GM12878 (cell line): ENCODE data around the gene S1PR4. TPM values are rescaled to one million over a fixed set of nuclear protein-coding genes. Genes with fewer than 3 reads are reported as not detected.

Experiments used
- ATAC-seq: fragments of 200-7000 bp; cut with Tn5 transposase; 3 replicates; pipeline ENCODE4 v1.9.1; 2020; ENCODE audit warnings: mild to moderate bottlenecking, moderate library complexity
- BruUV-seq: library from RNA; stranded (reverse); fragments of 400-500 nt; replicated peaks from 2 replicates; lab custom pipeline; 2021; lab: Mats Ljungman, UMichigan
- CTCF ChIA-PET: fragments of 300-600 bp; sonication (Branson Sonifier 250); formaldehyde crosslinking; extraction: SDS; loops from one replicate; lab custom pipeline; 2021; ENCODE audit warnings: inconsistent platforms; lab: Yijun Ruan, JAX
- POLR2A ChIA-PET: fragments of 350-600 bp; formaldehyde crosslinking; extraction: SDS; loops from one replicate; lab custom pipeline; 2021; ENCODE audit warnings: inconsistent platforms; lab: Charles Lee
- RAD21 ChIA-PET: fragments of 300-600 bp; sonication (Branson Sonifier 250); formaldehyde crosslinking; loops from one replicate; lab custom pipeline; 2023; ENCODE audit warnings: antibody characterized with exemption; ENCODE audit not compliant: unreplicated experiment; lab: Charles Lee
- SMC1A ChIA-PET: fragments of 300-600 bp; sonication (Branson Sonifier 250); formaldehyde crosslinking; loops from one replicate; lab custom pipeline; 2023; ENCODE audit not compliant: unreplicated experiment, uncharacterized antibody; lab: Charles Lee
- DNase-seq: peaks from one replicate; pipeline ENCODE4 v3.0.0-alpha.2; 2011; ENCODE audit warnings: low read depth, low spot score
- FAIRE-seq: peaks from 3 replicates; lab custom pipeline; 2011; peaks lifted over from hg19 to GRCh38; lab: Jason Lieb, UNC
- H2AFZ ChIP-seq: 2 replicates; pipeline ENCODE4 v1.6.0; 2011; ENCODE audit warnings: low read depth, low read length, control low read depth; ENCODE audit not compliant: control insufficient read depth
- H3K27ac ChIP-seq: 2 replicates; pipeline ENCODE4 v1.5.1; 2011; ENCODE audit warnings: control low read depth; ENCODE audit not compliant: control insufficient read depth, insufficient read depth
- H3K27me3 ChIP-seq, 2 experiments: replicated peaks in 1 of 2; 2 replicates each; pipeline versions ENCODE4 v1.6.0 to v1.6.1; 2011; ENCODE audit warnings: low read length in 1 of 2; ENCODE audit not compliant: control insufficient read depth in 2 of 2, insufficient read depth in 2 of 2
- H3K36me3 ChIP-seq, 2 experiments: 2 replicates each; pipeline ENCODE4 v1.5.1; 2011; ENCODE audit warnings: low read length in 1 of 2; ENCODE audit not compliant: control insufficient read depth in 2 of 2, insufficient read depth in 2 of 2
- H3K4me1 ChIP-seq: 2 replicates; pipeline ENCODE4 v1.6.1; 2011; ENCODE audit warnings: mild to moderate bottlenecking, low read length, moderate library complexity, mixed read lengths; ENCODE audit not compliant: control insufficient read depth, insufficient read depth
- H3K4me2 ChIP-seq: 2 replicates; pipeline ENCODE4 v1.6.0; 2011; ENCODE audit warnings: control low read depth; ENCODE audit not compliant: control insufficient read depth, insufficient read depth
- H3K4me3 ChIP-seq: fragments of 200-600 bp; sonication (generic); 2 replicates; pipeline ENCODE4 v1.5.1; 2016
- H3K79me2 ChIP-seq: 2 replicates; pipeline ENCODE4 v1.6.0; 2011; ENCODE audit warnings: low read length; ENCODE audit not compliant: control insufficient read depth, insufficient read depth
- H3K9ac ChIP-seq: 2 replicates; pipeline ENCODE4 v1.8.0; 2011; ENCODE audit warnings: low read length, control low read depth, mixed read lengths; ENCODE audit not compliant: control insufficient read depth, insufficient read depth
- H3K9me3 ChIP-seq: replicated peaks from 3 replicates; pipeline ENCODE4 v1.5.1; 2011; ENCODE audit warnings: mild to moderate bottlenecking, low read length; ENCODE audit not compliant: control insufficient read depth, insufficient read depth
- H4K20me1 ChIP-seq: 2 replicates; pipeline ENCODE4 v1.6.0; 2011; ENCODE audit not compliant: control insufficient read depth, insufficient read depth
- EED ChIP-seq: sonication (generic); IDR thresholded peaks from 2 replicates; pipeline ENCODE4 v1.6.1; 2016; ENCODE audit warnings: antibody characterized with exemption, low read depth
- RCOR1 ChIP-seq: conservative IDR thresholded peaks from 2 replicates; pipeline ENCODE4 v1.6.1; 2012; ENCODE audit warnings: low read depth, low read length, improper control_type of control experiment
- YY1 ChIP-seq: IDR thresholded peaks from 2 replicates; pipeline ENCODE4 v1.6.1; 2011; ENCODE audit warnings: low read depth, mild to moderate bottlenecking, low read length
- ZBED1 ChIP-seq: IDR thresholded peaks from 2 replicates; pipeline ENCODE4 v1.6.1; 2016; ENCODE audit warnings: borderline replicate concordance
- WGBS: methylation state at CpG from one replicate; pipeline ENCODE4 v1.1.6; 2016; ENCODE audit warnings: low lambda C conversion rate; ENCODE audit not compliant: insufficient replicate concordance, insufficient coverage; ENCODE audit errors: missing lambda C conversion rate; 5-methylcytosine and 5-hydroxymethylcytosine counted together
- in situ Hi-C: fragments of 300-500 bp; cut with MboI; formaldehyde crosslinking; loops from 9 replicates; pipeline ENCODE4 v1.14.3; 2018; ENCODE audit warnings: mixed read lengths
- intact Hi-C: fragments of 100-400 bp; cut with micrococcal nuclease; formaldehyde crosslinking; loops from one replicate; pipeline ENCODE4 v1.14.2; 2022; ENCODE audit not compliant: unreplicated experiment
- polyA plus RNA-seq, 11 experiments: library from polyadenylated mRNA; depleted of rRNA in 4 of 11; unstranded in 6 of 11; stranded (reverse) in 5 of 11; fragments of >200 nt; fragmentation: Nextera tagmentation in 4 of 11; fragmentation: Illumina TruSeq in 1 of 11; extraction: Ambion mirVana in 4 of 11; extraction: Trizol in 1 of 11; gene quantifications; 1 replicate in 1 of 11; 2 replicates in 10 of 11; pipeline versions ENCODE4 v1.2.1 to v1.2.3, GENCODE V29; 2011 to 2016; ENCODE audit warnings: inconsistent platforms in 2 of 11, missing spikeins in 2 of 11, low read depth in 1 of 11
- total RNA-seq, 4 experiments: library from RNA; depleted of rRNA in 3 of 4; stranded (reverse); fragments of >200 nt in 3 of 4; fragmentation: Illumina TruSeq in 1 of 4; extraction: Trizol in 1 of 4; gene quantifications; 2 replicates each; pipeline versions ENCODE4 v1.2.1 to v1.2.3, GENCODE V29; 2013 to 2021
- TF ChIP-seq, protein P1 (sequence below): fragments of 450-650 bp; IDR thresholded peaks from 2 replicates; pipeline ENCODE4 v1.6.1; 2014; ENCODE audit warnings: mild to moderate bottlenecking

The S1PR4 gene
- total and polyA plus RNA-seq, 10 of the 15 experiments (the other 5 are each of a cell fraction or from before 2014, with no cell fraction given), result 0.19 to 57.7 (median 32.4) TPM; not detected in 1

DNA sequence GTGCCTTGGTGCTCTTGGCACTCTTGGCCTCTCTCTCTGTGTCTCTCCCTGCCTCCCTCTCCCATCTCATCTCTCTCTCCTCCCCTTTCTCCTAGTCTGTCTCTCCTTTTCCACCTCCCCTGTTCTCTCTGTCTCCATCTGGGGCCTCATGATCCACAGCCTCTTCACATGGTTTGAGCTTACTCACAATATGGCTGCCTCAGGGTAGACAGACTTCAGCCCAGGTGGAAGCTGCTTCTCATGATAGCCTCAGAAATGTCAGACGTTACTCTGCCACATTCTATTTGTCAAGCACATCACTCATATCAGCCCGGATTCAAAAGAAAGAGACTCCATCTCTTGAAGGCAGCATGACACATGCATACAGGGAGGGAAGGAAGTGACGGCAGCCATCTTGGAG is 18.4 kb upstream of the S1PR4 start:
- no TSS peak for BruUV-seq
- peaks cover 6% of the 10 kb centered on the region for H3K4me1 ChIP-seq
- CTCF ChIA-PET, result interaction anchor here (1.1 to 1.8 kb wide), 5 partner anchors 19 to 210 kb away, joined by 3 to 8 read pairs (median 4); no protein-coding TSS in a partner anchor
- intact Hi-C loops, result no loop called here
- H2AFZ ChIP-seq, result no peak overlapping the region
- TF ChIP-seq ZBED1, result no peak
- peak; percentile 55; the same call in 1 of the 2 replicates for TF ChIP-seq YY1
- no peak for TF ChIP-seq EED
- TF ChIP-seq, protein P1, sequence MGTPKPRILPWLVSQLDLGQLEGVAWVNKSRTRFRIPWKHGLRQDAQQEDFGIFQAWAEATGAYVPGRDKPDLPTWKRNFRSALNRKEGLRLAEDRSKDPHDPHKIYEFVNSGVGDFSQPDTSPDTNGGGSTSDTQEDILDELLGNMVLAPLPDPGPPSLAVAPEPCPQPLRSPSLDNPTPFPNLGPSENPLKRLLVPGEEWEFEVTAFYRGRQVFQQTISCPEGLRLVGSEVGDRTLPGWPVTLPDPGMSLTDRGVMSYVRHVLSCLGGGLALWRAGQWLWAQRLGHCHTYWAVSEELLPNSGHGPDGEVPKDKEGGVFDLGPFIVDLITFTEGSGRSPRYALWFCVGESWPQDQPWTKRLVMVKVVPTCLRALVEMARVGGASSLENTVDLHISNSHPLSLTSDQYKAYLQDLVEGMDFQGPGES, result no peak
- TF ChIP-seq RCOR1, result no peak
- RAD21 ChIA-PET, result interaction anchor here (0.5 to 2.2 kb wide), 5 partner anchors 28 to 1414 kb away, joined by 3 to 11 read pairs (median 3); no protein-coding TSS in a partner anchor
- no peak for ATAC-seq
- in situ Hi-C loops, result loop anchor here (5.0 kb wide), 2 partner anchors 83 to 203 kb away; no protein-coding TSS in a partner anchor
- POLR2A ChIA-PET, result interaction anchor here (0.5 kb wide), 1 partner anchor 197 kb away, joined by 3 read pairs; no protein-coding TSS in a partner anchor
- no peak overlapping the region for H3K4me2 ChIP-seq
- no peaks in the 10 kb centered on the region for H3K27me3 ChIP-seq
- SMC1A ChIA-PET, result interaction anchor here (1.3 to 3.8 kb wide), 5 partner anchors 17 to 203 kb away, joined by 3 to 35 read pairs (median 5); no protein-coding TSS in a partner anchor
- no peaks in the 10 kb centered on the region for H3K79me2 ChIP-seq
- H3K9me3 ChIP-seq, result no peaks in the 10 kb centered on the region; the same call in 2 of the 3 replicates
- DNase-seq, result no peak
- no peak overlapping the region for H3K4me3 ChIP-seq
- 43% methylated on average over 3 of the region's 3 CpGs for WGBS
- peaks cover 4 to 6% of the 10 kb centered on the region in 2 experiments; a peak in 3 of 4 replicates for H3K36me3 ChIP-seq
- no peak overlapping the region for H3K9ac ChIP-seq
- H3K27ac ChIP-seq, result no peak overlapping the region
- no peak for FAIRE-seq
- H4K20me1 ChIP-seq, result no peaks in the 10 kb centered on the region
